Mononuclear cell (primary cell): ENCODE results near the gene CLCN6. TPM values are rescaled to one million over a fixed set of nuclear protein-coding genes. Genes with fewer than 3 reads are reported as not detected.

Experiments
- H3K27me3 ChIP-seq: 2 replicates; pipeline ENCODE4 v1.6.0; 2011; ENCODE audit warnings: low read length, control low read depth; ENCODE audit not compliant: insufficient read depth
- H3K4me1 ChIP-seq: 2 replicates; pipeline ENCODE4 v1.5.1; 2011; ENCODE audit warnings: mild to moderate bottlenecking, low read length, control low read depth; ENCODE audit not compliant: insufficient read depth
- H3K4me3 ChIP-seq: 2 replicates; pipeline ENCODE4 v1.5.1; 2011; ENCODE audit warnings: mild to moderate bottlenecking, low read length, moderate library complexity
- H3K9me3 ChIP-seq: 2 replicates; pipeline ENCODE4 v1.5.1; 2011; ENCODE audit warnings: low read depth, mild to moderate bottlenecking, control low read depth, low read length
- total RNA-seq: library from RNA; depleted of rRNA; stranded (reverse); fragments of >200 nt; gene quantifications from one replicate; pipeline ENCODE4 v1.2.3, GENCODE V29; 2012

The CLCN6 gene
- total RNA-seq, 1 donor, result 7.8 TPM

DNA sequence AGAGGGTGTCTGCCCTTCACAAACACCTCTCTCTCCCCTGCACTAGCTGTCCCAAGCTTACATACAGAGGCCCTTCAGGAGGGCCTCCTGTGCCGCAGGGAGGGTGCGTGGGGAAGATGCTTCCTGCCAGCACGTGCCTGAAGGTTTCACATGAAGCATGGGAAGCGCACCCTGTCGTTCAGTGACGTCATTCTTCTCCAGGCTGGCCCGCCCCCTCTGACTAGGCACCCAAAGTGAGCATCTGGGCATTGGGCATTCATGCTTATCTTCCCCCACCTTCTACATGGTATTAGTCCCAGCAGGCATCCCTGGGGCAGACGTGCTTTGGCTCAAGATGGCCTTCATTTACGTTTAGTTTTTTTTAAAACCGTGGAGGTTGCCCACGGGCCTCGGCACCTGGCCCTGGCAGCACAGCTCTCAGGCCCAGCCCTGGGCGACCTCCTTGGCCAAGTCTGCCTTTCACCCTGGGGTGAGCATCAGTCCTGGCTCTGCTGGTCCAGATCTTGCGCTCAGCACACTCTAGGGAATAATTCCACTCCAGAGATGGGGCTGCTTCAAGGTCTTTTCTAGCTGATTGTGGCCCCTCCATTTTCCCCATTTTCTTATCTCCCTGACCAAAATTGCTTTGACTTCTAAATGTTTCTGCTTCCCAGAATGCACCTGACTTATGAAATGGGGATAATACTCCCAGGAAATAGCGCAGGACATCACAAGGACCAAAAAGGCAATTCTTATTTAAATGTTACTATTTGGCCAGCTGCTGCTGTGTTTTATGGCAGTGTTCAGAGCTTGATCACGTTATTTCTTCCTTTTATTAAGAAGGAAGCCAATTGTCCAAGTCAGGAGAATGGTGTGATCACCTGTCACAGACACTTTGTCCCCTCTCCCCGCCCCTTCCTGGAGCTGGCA lies 35.5 kb downstream of the CLCN6 start:
- no peak overlapping the region for H3K4me3 ChIP-seq
- H3K4me1 ChIP-seq, result peaks cover 34% of the 10 kb centered on the region

GRCh38 chr1:11842154-11843041 lies 36.4 kb downstream of the CLCN6 start:
- Histone ChIP-seq H3K9me3 (no peaks in the 10 kb centered on the region), H3K4me3 (no peak overlapping the region), H3K4me1 (peaks cover 34% of the 10 kb centered on the region), H3K27me3 (no peaks in the 10 kb centered on the region)

More for the DNA sequence above, 35.5 kb downstream of the CLCN6 start:
- H3K27me3 ChIP-seq, result no peaks in the 10 kb centered on the region
- H3K9me3 ChIP-seq, result no peaks in the 10 kb centered on the region

DNA sequence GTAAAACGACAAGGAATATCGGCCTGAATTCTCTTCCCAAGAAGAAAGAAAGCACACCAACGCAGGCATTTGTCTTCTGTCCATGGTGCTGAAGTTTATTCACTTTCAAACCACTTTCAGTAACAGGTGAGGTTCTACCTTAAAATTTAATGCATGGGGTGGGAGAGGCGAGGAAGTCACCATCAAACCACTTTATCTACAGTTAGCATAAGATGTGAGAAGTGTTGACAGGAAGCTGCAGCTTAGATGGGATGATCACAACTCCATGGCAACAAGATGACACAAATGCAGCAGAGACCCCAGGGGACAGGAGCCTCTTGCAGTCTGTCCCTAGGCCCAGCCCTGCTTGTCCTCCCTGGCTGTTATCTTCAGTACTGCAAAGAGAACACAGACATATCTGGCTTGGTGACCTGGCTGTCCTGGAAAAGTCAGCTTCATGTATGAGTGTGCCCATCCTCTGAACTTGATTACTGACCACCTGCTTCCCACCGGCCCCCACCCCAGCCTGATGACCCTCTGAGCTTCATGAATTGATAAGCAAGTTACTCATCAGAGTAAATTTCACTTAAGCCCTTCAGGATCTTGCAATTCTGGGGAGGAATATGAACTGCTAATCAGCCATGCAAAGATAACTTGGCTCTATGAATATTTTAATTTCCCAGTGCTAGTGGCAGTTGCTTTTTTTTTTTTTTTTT lies 39.8 kb downstream of the CLCN6 start:
- no peaks in the 10 kb centered on the region for H3K9me3 ChIP-seq
- H3K27me3 ChIP-seq, result no peaks in the 10 kb centered on the region
- H3K4me1 ChIP-seq, result peaks cover 34% of the 10 kb centered on the region
- no peak overlapping the region for H3K4me3 ChIP-seq

DNA sequence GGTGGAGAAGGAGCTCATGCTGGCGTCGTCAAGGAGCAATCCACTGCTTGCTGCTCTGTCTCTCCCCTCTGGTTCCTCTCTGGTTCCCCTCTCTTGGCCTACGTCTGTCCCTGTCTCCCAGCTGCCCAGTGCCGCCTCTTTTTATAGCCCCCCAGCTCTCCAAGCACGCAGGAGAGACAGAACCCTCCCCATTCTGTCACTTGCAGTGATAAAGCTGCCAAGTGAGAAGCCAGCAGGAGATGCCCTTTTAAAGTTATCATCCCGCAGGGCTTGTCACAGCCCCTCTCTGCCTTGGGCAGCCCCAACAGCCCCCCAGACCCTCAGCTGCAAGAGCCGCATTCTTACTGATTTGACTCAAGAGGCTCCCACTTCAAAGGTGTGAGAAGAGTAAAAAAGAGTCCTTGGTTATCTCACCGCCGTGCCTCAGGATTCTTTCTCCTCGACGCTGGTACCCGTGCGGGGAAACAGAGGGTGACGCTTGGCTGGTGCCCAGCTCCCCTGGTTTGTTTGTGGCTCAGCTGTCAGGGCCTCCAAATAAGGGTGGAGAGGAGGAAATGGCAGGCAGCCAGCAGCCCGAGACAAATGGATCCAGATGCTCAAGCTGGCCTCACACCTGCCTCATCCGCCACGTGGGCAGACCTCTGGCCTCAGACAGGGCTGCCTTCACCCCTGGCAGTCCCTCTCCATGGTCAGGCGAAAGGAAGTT lies 41.8 kb downstream of the CLCN6 start, which contains the start of gene NPPA:
Gene NPPA (minus strand): TSS at position 117 of the 706 bp plus-strand sequence. CDS start 99 bp downstream, at position 18.
- peaks cover 25% of the 10 kb centered on the region for H3K4me1 ChIP-seq
- H3K27me3 ChIP-seq, result no peaks in the 10 kb centered on the region
- H3K9me3 ChIP-seq, result no peaks in the 10 kb centered on the region
- H3K4me3 ChIP-seq, result no peak within 1 kb of the TSS

DNA sequence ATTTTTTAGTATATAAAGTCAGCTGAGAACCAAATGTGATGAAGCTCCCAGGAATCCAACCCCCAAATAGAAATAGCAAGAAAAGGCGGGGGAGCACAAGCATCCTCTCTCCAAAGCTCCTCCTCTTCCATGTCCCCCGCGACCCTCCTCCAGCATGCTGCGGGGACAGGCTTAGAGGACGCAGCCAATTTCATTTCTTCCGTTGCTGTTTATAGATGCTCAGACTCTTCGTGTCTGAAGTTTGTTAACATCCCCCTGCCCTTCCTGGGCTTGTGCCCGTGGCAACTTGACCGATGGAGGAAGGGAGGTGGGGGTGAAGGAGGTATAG lies 42.3 kb downstream of the CLCN6 start:
- Histone ChIP-seq H3K9me3 (no peaks in the 10 kb centered on the region), H3K4me1 (peaks cover 20% of the 10 kb centered on the region), H3K27me3 (no peaks in the 10 kb centered on the region), H3K4me3 (no peak overlapping the region)

DNA sequence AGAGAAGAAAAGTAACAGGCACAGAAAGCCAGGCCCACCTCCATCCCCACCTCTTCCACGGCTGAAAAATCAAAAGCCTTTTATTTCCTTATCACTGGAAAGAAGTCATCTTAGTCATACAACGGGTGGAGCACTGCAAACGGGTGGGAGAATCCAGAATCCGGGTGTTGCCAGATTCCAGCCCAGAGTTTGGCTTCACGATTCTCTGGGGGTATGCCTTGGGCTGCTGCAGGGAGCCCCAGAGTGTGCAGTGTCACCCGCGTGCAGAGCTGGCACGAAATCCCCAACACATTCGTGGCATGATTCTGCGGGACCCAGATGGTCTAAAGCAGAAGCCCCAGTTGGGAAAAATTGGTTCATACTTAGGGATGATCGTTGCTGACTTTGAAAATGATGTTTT lies 44.2 kb downstream of the CLCN6 start:
- Histone ChIP-seq H3K27me3 (no peaks in the 10 kb centered on the region), H3K4me1 (peaks cover 11% of the 10 kb centered on the region), H3K4me3 (no peak overlapping the region), H3K9me3 (no peaks in the 10 kb centered on the region)

- Histone ChIP-seq H3K4me1 (peaks cover 11% of the 10 kb centered on the region), H3K4me3 (no peak overlapping the region), H3K9me3 (no peaks in the 10 kb centered on the region), H3K27me3 (no peaks in the 10 kb centered on the region)
Observed at GRCh38 chr1:11851180-11851579, 45.2 kb downstream of the CLCN6 start.

- Histone ChIP-seq H3K4me3 (no peak overlapping the region), H3K9me3 (no peaks in the 10 kb centered on the region), H3K27me3 (peaks cover 25% of the 10 kb centered on the region), H3K4me1 (peaks cover 11% of the 10 kb centered on the region)
Observed at GRCh38 chr1:11854519-11854918, 48.5 kb downstream of the CLCN6 start.

DNA sequence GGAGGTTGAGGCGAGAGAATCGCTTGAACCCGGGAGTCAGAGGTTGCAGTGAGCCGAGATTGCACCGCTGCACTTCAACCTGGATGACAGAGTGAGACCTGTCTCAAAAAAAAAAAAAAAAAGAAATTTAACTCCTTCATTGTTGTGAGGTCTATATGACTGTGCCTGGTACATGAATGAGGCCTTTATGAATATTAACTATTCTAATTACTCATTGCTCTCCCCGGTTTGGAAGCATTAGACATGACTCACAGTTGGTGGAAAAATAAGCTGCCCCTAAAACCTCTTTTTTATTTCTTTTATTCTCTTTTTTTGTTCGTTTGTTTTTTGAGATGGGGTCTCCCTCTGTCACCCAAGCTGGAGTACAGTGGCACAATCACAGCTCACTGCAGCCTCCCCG lies 49.4 kb downstream of the CLCN6 start:
- Histone ChIP-seq H3K9me3 (no peaks in the 10 kb centered on the region), H3K4me1 (peaks cover 11% of the 10 kb centered on the region), H3K4me3 (no peak overlapping the region), H3K27me3 (peaks cover 34% of the 10 kb centered on the region)

DNA sequence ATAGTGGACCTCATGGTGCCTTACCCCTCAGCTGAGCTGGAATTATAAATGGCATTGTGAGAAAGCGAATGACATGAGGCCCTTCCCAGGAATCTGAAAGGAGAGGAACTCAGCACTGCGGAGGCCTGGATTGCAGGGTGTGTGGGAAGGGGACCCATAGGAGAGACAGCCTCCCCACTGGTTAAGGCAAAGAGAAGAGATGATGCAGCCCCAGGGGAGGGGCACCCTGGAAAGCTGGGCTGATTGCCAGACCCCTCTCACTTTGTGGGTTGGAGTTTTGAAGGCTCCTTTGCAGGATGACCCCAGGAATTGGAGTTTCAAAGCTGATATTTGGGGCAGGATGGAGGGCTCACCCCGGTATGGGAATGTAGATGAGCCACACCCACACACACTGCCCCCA lies 50.7 kb downstream of the CLCN6 start:
- Histone ChIP-seq H3K9me3 (no peaks in the 10 kb centered on the region), H3K27me3 (peaks cover 45% of the 10 kb centered on the region), H3K4me1 (peaks cover 3% of the 10 kb centered on the region), H3K4me3 (no peak overlapping the region)

GRCh38 chr1:11857164-11857851 lies 51.3 kb downstream of the CLCN6 start:
- Histone ChIP-seq H3K4me1 (no peaks in the 10 kb centered on the region), H3K27me3 (peaks cover 49% of the 10 kb centered on the region), H3K9me3 (no peaks in the 10 kb centered on the region)

GRCh38 chr1:11858158-11858557 lies 52.2 kb downstream of the CLCN6 start:
- no peaks in the 10 kb centered on the region for H3K9me3 ChIP-seq
- no peaks in the 10 kb centered on the region for H3K4me1 ChIP-seq
- H3K4me3 ChIP-seq, result no peak overlapping the region
- H3K27me3 ChIP-seq, result peaks cover 49% of the 10 kb centered on the region

More at GRCh38 chr1:11857164-11857851, 51.3 kb downstream of the CLCN6 start:
- H3K4me3 ChIP-seq, result no peak overlapping the region

DNA sequence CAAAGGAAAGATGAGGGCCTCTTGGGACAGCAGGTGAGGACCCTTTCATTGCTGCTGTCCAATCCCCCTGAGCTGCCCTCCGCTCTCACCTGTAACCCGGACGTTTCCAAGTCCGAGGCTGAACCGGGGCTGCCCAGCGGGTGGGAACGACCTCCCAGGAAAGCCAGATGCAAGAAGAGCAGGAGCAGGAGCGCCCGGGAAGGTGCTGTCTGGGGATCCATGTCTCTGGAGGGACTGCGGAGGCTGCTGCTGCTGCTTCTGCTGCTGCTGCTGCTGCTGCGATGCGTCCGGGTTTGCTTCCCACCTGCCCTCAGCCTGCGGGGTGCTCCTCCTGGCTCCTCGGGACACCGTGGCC lies 52.6 kb downstream of the CLCN6 start, which contains the start of gene NPPB:
Gene NPPB (minus strand): TSS at position 333 of the 355 bp plus-strand sequence. CDS start 112 bp downstream, at position 221.
- peaks cover 49% of the 10 kb centered on the region for H3K27me3 ChIP-seq
- H3K9me3 ChIP-seq, result no peaks in the 10 kb centered on the region
- no peaks in the 10 kb centered on the region for H3K4me1 ChIP-seq
- no peak within 1 kb of the TSS for H3K4me3 ChIP-seq
